ENCODE results near the gene TUBA8. TPM values are rescaled to one million over a fixed set of nuclear protein-coding genes. Genes with fewer than 3 reads are reported as not detected.

Gene TUBA8
- total and polyA plus RNA-seq, 2 donors (not counting 1 experiment from before 2014, with no cell fraction given): 0.60 to 0.83 TPM

DNA sequence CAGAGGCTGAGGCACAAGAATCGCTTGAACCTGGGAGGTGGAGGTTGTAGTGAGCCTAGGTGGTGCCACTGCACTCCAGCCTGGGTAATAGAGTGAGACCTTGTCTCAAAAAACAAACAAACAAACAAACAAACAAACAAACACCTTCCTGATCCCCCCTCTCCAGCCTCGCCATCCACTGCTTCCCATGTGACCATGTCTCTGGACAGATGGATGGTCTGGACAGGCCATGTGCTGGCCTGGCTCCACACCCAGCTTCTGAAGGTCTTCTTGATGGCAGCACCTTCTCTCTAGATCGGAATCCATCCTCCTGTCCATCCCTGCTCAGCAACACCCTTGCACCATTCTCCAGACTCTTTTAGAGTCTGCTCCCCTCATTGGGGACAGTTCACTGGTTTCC, 43.5 kb upstream of the TUBA8 start:
- Histone ChIP-seq H3K4me1 (ENCODE audit: control insufficient read depth, extremely low read depth, insufficient read depth, low read length) (no peaks in the 10 kb centered on the region), H3K9me3 (ENCODE audit: control insufficient read depth, insufficient read depth, low read depth, low read length) (no peaks in the 10 kb centered on the region), H3K4me3 (replicated peaks in 1 of 4; ENCODE audit: control extremely low read depth in 1 of 4, insufficient read depth in 1 of 4, low read depth in 3 of 4, low read length in 4 of 4) (no peak overlapping the region), H2AFZ (ENCODE audit: low read length) (no peak overlapping the region), H3K4me2 (ENCODE audit: extremely low read depth, insufficient read depth, low read length) (no peak overlapping the region), H3K27ac (ENCODE audit: insufficient read depth, low read length) (no peak overlapping the region), H4K20me1 (ENCODE audit: control insufficient read depth, extremely low read depth, insufficient read depth, low read length) (no peaks in the 10 kb centered on the region), H3K9ac (ENCODE audit: insufficient read depth, low read length) (no peak overlapping the region), H3K27me3 (ENCODE audit: control insufficient read depth, insufficient read depth, low read length) (peaks cover 5% of the 10 kb centered on the region), H3K79me2 (ENCODE audit: control insufficient read depth, insufficient read depth, low read length) (no peaks in the 10 kb centered on the region), H3K36me3 (ENCODE audit: control insufficient read depth, insufficient read depth, low read length) (no peaks in the 10 kb centered on the region)
- no peak for DNase-seq (ENCODE audit: low read depth in 2 of 2)
- TF ChIP-seq, protein P1, sequence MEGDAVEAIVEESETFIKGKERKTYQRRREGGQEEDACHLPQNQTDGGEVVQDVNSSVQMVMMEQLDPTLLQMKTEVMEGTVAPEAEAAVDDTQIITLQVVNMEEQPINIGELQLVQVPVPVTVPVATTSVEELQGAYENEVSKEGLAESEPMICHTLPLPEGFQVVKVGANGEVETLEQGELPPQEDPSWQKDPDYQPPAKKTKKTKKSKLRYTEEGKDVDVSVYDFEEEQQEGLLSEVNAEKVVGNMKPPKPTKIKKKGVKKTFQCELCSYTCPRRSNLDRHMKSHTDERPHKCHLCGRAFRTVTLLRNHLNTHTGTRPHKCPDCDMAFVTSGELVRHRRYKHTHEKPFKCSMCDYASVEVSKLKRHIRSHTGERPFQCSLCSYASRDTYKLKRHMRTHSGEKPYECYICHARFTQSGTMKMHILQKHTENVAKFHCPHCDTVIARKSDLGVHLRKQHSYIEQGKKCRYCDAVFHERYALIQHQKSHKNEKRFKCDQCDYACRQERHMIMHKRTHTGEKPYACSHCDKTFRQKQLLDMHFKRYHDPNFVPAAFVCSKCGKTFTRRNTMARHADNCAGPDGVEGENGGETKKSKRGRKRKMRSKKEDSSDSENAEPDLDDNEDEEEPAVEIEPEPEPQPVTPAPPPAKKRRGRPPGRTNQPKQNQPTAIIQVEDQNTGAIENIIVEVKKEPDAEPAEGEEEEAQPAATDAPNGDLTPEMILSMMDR (conservative IDR thresholded peaks at IDR 0.05 in 1 of 2, IDR thresholded peaks at IDR 0.05 in 1 of 2; ENCODE audit: low read depth in 1 of 2, low read length in 2 of 2): no peak
- no peak for TF ChIP-seq EZH2 (IDR thresholded peaks at IDR 0.05; ENCODE audit: low read length, missing control alignments)

DNA sequence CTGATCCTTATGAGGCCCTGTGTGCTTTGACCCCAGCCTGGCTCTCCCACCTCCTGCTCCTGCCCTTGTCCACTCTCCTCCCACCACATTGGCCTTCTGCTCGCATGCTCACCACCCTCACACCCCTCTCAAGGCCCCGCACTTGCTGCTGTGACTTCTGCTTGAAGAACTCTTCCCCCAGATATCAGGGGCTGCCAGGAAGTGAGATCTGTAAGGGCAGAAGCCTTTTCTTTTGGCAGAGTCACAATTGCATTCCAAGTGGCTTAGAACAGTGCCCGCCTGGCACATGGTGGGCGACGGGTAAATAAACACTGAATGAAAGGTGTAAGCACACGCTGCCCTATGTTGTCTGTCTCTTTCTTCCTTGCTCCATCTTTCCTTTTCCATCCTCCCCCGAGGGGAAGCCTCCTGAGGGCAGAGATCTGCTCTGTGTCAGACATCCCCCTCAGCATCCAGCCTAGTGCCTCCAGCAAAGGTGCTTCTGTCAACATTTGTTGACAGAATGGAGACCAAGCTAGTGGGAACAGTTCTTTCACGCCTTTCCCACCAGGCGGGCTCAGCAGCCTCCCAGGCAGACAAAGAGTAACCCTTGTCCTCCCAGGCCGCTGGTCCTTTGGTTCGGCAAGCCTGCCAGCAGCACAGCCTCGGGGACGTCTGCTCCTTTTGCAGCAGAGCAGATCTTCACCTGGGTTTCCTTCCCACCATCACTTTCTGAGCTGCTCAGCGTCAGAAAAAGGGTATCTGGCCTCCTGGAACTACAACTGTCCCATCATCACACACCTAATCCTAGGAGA, 42.9 kb upstream of the TUBA8 start:
- no peak overlapping the region for H2AFZ ChIP-seq (ENCODE audit: low read length)
- no peak overlapping the region for H3K9ac ChIP-seq (ENCODE audit: insufficient read depth, low read length)
- TF ChIP-seq, protein P1 (conservative IDR thresholded peaks at IDR 0.05 in 1 of 2, IDR thresholded peaks at IDR 0.05 in 1 of 2; ENCODE audit: low read depth in 1 of 2, low read length in 2 of 2): no peak
- no peak for TF ChIP-seq EZH2 (IDR thresholded peaks at IDR 0.05; ENCODE audit: low read length, missing control alignments)
- DNase-seq (ENCODE audit: low read depth in 2 of 2): peak in 1 of 2 donors; percentile 44
- no peaks in the 10 kb centered on the region for H3K4me1 ChIP-seq (ENCODE audit: control insufficient read depth, extremely low read depth, insufficient read depth, low read length)
- peaks cover 5% of the 10 kb centered on the region for H3K27me3 ChIP-seq (ENCODE audit: control insufficient read depth, insufficient read depth, low read length)
- no peaks in the 10 kb centered on the region for H4K20me1 ChIP-seq (ENCODE audit: control insufficient read depth, extremely low read depth, insufficient read depth, low read length)
- H3K36me3 ChIP-seq (ENCODE audit: control insufficient read depth, insufficient read depth, low read length): no peaks in the 10 kb centered on the region
- no peaks in the 10 kb centered on the region for H3K9me3 ChIP-seq (ENCODE audit: control insufficient read depth, insufficient read depth, low read depth, low read length)
- H3K27ac ChIP-seq (ENCODE audit: insufficient read depth, low read length): no peak overlapping the region
- H3K4me3 ChIP-seq (replicated peaks in 1 of 4; ENCODE audit: control extremely low read depth in 1 of 4, insufficient read depth in 1 of 4, low read depth in 3 of 4, low read length in 4 of 4): no peak overlapping the region
- H3K4me2 ChIP-seq (ENCODE audit: extremely low read depth, insufficient read depth, low read length): no peak overlapping the region
- H3K79me2 ChIP-seq (ENCODE audit: control insufficient read depth, insufficient read depth, low read length): no peaks in the 10 kb centered on the region

GRCh38 chr22:18068381-18068988, 42.1 kb upstream of the TUBA8 start:
- peak; percentile 37 to 65 for DNase-seq (ENCODE audit: low read depth in 2 of 2)
- no peak overlapping the region for H2AFZ ChIP-seq (ENCODE audit: low read length)

More at GRCh38 chr22:18068381-18068988, 42.1 kb upstream of the TUBA8 start:
- Histone ChIP-seq H3K27ac (ENCODE audit: insufficient read depth, low read length) (no peak overlapping the region), H3K36me3 (ENCODE audit: control insufficient read depth, insufficient read depth, low read length) (no peaks in the 10 kb centered on the region), H3K79me2 (ENCODE audit: control insufficient read depth, insufficient read depth, low read length) (no peaks in the 10 kb centered on the region), H3K27me3 (ENCODE audit: control insufficient read depth, insufficient read depth, low read length) (peaks cover 5% of the 10 kb centered on the region), H4K20me1 (ENCODE audit: control insufficient read depth, extremely low read depth, insufficient read depth, low read length) (no peaks in the 10 kb centered on the region), H3K4me2 (ENCODE audit: extremely low read depth, insufficient read depth, low read length) (no peak overlapping the region), H3K9me3 (ENCODE audit: control insufficient read depth, insufficient read depth, low read depth, low read length) (no peaks in the 10 kb centered on the region), H3K4me3 (replicated peaks in 1 of 4; ENCODE audit: control extremely low read depth in 1 of 4, insufficient read depth in 1 of 4, low read depth in 3 of 4, low read length in 4 of 4) (no peak overlapping the region), H3K4me1 (ENCODE audit: control insufficient read depth, extremely low read depth, insufficient read depth, low read length) (no peaks in the 10 kb centered on the region), H3K9ac (ENCODE audit: insufficient read depth, low read length) (no peak overlapping the region)
- no peak for TF ChIP-seq EZH2 (IDR thresholded peaks at IDR 0.05; ENCODE audit: low read length, missing control alignments)

Data from fibroblast of lung (primary cell).